CD4-positive, CD25-positive, alpha-beta regulatory T cell (primary cell): ENCODE data around the gene CCDC184. TPM values are rescaled to one million over a fixed set of nuclear protein-coding genes. Genes with fewer than 3 reads are reported as not detected.
"Not testable (repeated sequence)": the region's sequence is repeated elsewhere in the genome, so short reads cannot be mapped to it uniquely, and the experiment has no call there.

ENCODE experiments used
- ATAC-seq, 2 donors: fragments of 150-1000 bp; cut with Tn5 transposase; one replicate each; pipeline ENCODE4 v1.10.0; 2021; ENCODE audit warnings: low read depth in 2 of 2, moderate number of reproducible peaks in 2 of 2, moderate library complexity in 1 of 2
- DNase-seq, 3 donors: peaks; one replicate each; pipeline versions ENCODE4 v3.0.0 to v3.0.0-alpha.2; 2012 to 2022; ENCODE audit warnings: mixed read lengths in 1 of 3
- H3K27ac ChIP-seq: one replicate; pipeline ENCODE4 v1.7.0; 2013; ENCODE audit warnings: mild to moderate bottlenecking, low read length; ENCODE audit not compliant: insufficient read depth, poor library complexity, severe bottlenecking
- H3K27me3 ChIP-seq: one replicate; pipeline ENCODE4 v1.7.0; 2013; ENCODE audit warnings: low read length; ENCODE audit not compliant: control insufficient read depth, insufficient read depth
- H3K36me3 ChIP-seq: one replicate; pipeline ENCODE4 v1.7.0; 2013; ENCODE audit warnings: mild to moderate bottlenecking, low read length, moderate library complexity; ENCODE audit not compliant: control insufficient read depth, insufficient read depth
- H3K4me1 ChIP-seq: 2 replicates; pipeline ENCODE4 v1.7.0; 2013; ENCODE audit warnings: mild to moderate bottlenecking, low read length; ENCODE audit not compliant: insufficient read depth, control insufficient read depth, poor library complexity, severe bottlenecking
- H3K4me3 ChIP-seq: one replicate; pipeline ENCODE4 v1.7.0; 2013; ENCODE audit warnings: low read depth, mild to moderate bottlenecking, low read length, moderate library complexity
- H3K9me3 ChIP-seq, 2 experiments: 1 replicate in 1 of 2; 2 replicates in 1 of 2; pipeline ENCODE4 v1.7.0; 2013; ENCODE audit warnings: low read length in 2 of 2, mild to moderate bottlenecking in 1 of 2, moderate library complexity in 1 of 2; ENCODE audit not compliant: control insufficient read depth in 2 of 2
- H3K27ac Mint-ChIP-seq, 3 donors: one replicate each; pipeline ENCODE4 v1.8.0; 2020 to 2022; ENCODE audit warnings: mild to moderate bottlenecking in 3 of 3, mixed read lengths in 3 of 3, moderate library complexity in 2 of 3
- H3K27me3 Mint-ChIP-seq: one replicate; pipeline ENCODE4 v1.8.0; 2022; ENCODE audit warnings: mild to moderate bottlenecking, mixed read lengths
- H3K36me3 Mint-ChIP-seq: one replicate; pipeline ENCODE4 v1.8.0; 2020; ENCODE audit warnings: mixed read lengths
- H3K4me1 Mint-ChIP-seq, 4 donors: one replicate each; pipeline ENCODE4 v1.8.0; 2020 to 2022; ENCODE audit warnings: mixed read lengths in 4 of 4, mild to moderate bottlenecking in 1 of 4
- H3K4me3 Mint-ChIP-seq, 4 donors: one replicate each; pipeline ENCODE4 v1.8.0; 2020 to 2022; ENCODE audit warnings: mild to moderate bottlenecking in 4 of 4, mixed read lengths in 4 of 4, moderate library complexity in 3 of 4
- H3K9me3 Mint-ChIP-seq, 7 donors: one replicate each; pipeline ENCODE4 v1.8.0; 2020 to 2022; ENCODE audit warnings: mixed read lengths in 7 of 7, mild to moderate bottlenecking in 3 of 7, moderate library complexity in 2 of 7
- polyA plus RNA-seq, 4 donors: library from polyadenylated mRNA; unstranded; fragments of 300-500 nt; fragmentation: Illumina TruSeq; gene quantifications; one replicate each; pipeline ENCODE4 v1.2.3, GENCODE V29; 2021
- total RNA-seq: library from RNA; stranded (reverse); gene quantifications from one replicate; pipeline ENCODE4 v1.2.3, GENCODE V29; 2022

CCDC184 gene
- 1.6 TPM for total RNA-seq
- polyA plus RNA-seq, result under 1 TPM; 0.15 to 0.24 (median 0.18) TPM

- no peaks in the 10 kb centered on the region for H3K36me3 ChIP-seq
- peaks cover 19% of the 10 kb centered on the region for H3K27me3 ChIP-seq
- H3K4me3 ChIP-seq, result peak within 1 kb of the TSS; percentile 89
- Mint-ChIP-seq H3K27me3 (peaks cover 82% of the 10 kb centered on the region), H3K9me3 (no peaks in the 10 kb centered on the region), H3K4me1 (peaks cover 0 to 24% (median 5%) of the 10 kb centered on the region in 4 donors), H3K27ac (peak within 1 kb of the TSS; percentile 63 to 84 (median 80)), H3K36me3 (no peaks in the 10 kb centered on the region), H3K4me3 (peak within 1 kb of the TSS; percentile 90 to 95 (median 94))
- peak; percentile 77 for ATAC-seq
- H3K27ac ChIP-seq, result peak within 1 kb of the TSS; percentile 19
- peak; percentile 75 to 86 (median 84) for DNase-seq
- peaks cover 25% of the 10 kb centered on the region for H3K4me1 ChIP-seq
- H3K9me3 ChIP-seq, result no peaks in the 10 kb centered on the region
These were observed at the start of gene CCDC184 for GRCh38 chr12:48183091-48183875. TSS of gene CCDC184 (plus strand) at chr12:48183644. CDS start at chr12:48184123, 479 bp downstream.

- H3K4me3 ChIP-seq, result no peak overlapping the region
- no peaks in the 10 kb centered on the region for H3K27me3 ChIP-seq
- H3K9me3 Mint-ChIP-seq, result no peaks in the 10 kb centered on the region
- peaks cover 32% of the 10 kb centered on the region for H3K36me3 Mint-ChIP-seq
- H3K4me1 Mint-ChIP-seq, result no peaks in the 10 kb centered on the region
- H3K27ac ChIP-seq, result no peak overlapping the region
- no peaks in the 10 kb centered on the region for H3K27me3 Mint-ChIP-seq
- no peaks in the 10 kb centered on the region for H3K9me3 ChIP-seq
- H3K36me3 ChIP-seq, result peaks cover 23% of the 10 kb centered on the region
- ATAC-seq, result no peak
- no peak overlapping the region for H3K4me3 Mint-ChIP-seq
- H3K4me1 ChIP-seq, result no peaks in the 10 kb centered on the region
- no peak overlapping the region for H3K27ac Mint-ChIP-seq
- DNase-seq, result no peak
These were observed 48.4 kb upstream of the CCDC184 start for GRCh38 chr12:48135027-48135426.

GRCh38 chr12:48142818-48143674, 40.4 kb upstream of the CCDC184 start:
- Mint-ChIP-seq H3K4me1 (peaks cover 0 to 8% (median 3%) of the 10 kb centered on the region in 4 donors), H3K36me3 (peaks cover 52% of the 10 kb centered on the region), H3K27ac (no peak overlapping the region), H3K9me3 (no peaks in the 10 kb centered on the region), H3K4me3 (no peak overlapping the region), H3K27me3 (no peaks in the 10 kb centered on the region)
- H3K36me3 ChIP-seq, result peaks cover 61% of the 10 kb centered on the region
- H3K4me1 ChIP-seq, result no peaks in the 10 kb centered on the region
- no peak overlapping the region for H3K27ac ChIP-seq
- ATAC-seq (no peak), DNase-seq (no peak)
- H3K4me3 ChIP-seq, result no peak overlapping the region
- no peaks in the 10 kb centered on the region for H3K27me3 ChIP-seq
- H3K9me3 ChIP-seq, result no peaks in the 10 kb centered on the region

GRCh38 chr12:48143898-48144297, 39.5 kb upstream of the CCDC184 start:
- Mint-ChIP-seq H3K27ac (no peak overlapping the region), H3K4me3 (no peak overlapping the region), H3K4me1 (peaks cover 0 to 8% (median 4%) of the 10 kb centered on the region in 4 donors), H3K27me3 (no peaks in the 10 kb centered on the region), H3K36me3 (peaks cover 55% of the 10 kb centered on the region), H3K9me3 (no peaks in the 10 kb centered on the region)
- H3K36me3 ChIP-seq, result peaks cover 68% of the 10 kb centered on the region
- H3K9me3 ChIP-seq, result no peaks in the 10 kb centered on the region
- H3K4me1 ChIP-seq, result no peaks in the 10 kb centered on the region
- ATAC-seq (no peak), DNase-seq (no peak)
- no peak overlapping the region for H3K27ac ChIP-seq
- no peaks in the 10 kb centered on the region for H3K27me3 ChIP-seq
- no peak overlapping the region for H3K4me3 ChIP-seq

GRCh38 chr12:48145981-48146380, 37.5 kb upstream of the CCDC184 start:
- H3K9me3 Mint-ChIP-seq, result no peaks in the 10 kb centered on the region
- peaks cover 0 to 8% (median 4%) of the 10 kb centered on the region in 4 donors for H3K4me1 Mint-ChIP-seq
- Histone ChIP-seq H3K27me3 (no peaks in the 10 kb centered on the region), H3K9me3 (no peaks in the 10 kb centered on the region), H3K4me1 (no peaks in the 10 kb centered on the region), H3K36me3 (peaks cover 84% of the 10 kb centered on the region), H3K27ac (no peak overlapping the region), H3K4me3 (no peak overlapping the region)
- peak overlapping the region in 2 of 3 donors; percentile 13 to 16 for H3K27ac Mint-ChIP-seq
- H3K4me3 Mint-ChIP-seq, result no peak overlapping the region
- H3K27me3 Mint-ChIP-seq, result no peaks in the 10 kb centered on the region
- no peak for DNase-seq
- no peak for ATAC-seq
- H3K36me3 Mint-ChIP-seq, result peaks cover 67% of the 10 kb centered on the region

GRCh38 chr12:48151103-48151771, 32.2 kb upstream of the CCDC184 start:
- no peak overlapping the region for H3K4me3 ChIP-seq
- peaks cover 3% of the 10 kb centered on the region for H3K4me1 ChIP-seq
- H3K4me1 Mint-ChIP-seq, result peaks cover 12 to 34% (median 21%) of the 10 kb centered on the region in 4 donors
- H3K36me3 Mint-ChIP-seq, result peaks cover 38% of the 10 kb centered on the region
- DNase-seq (no peak), ATAC-seq (no peak)
- no peaks in the 10 kb centered on the region for H3K9me3 ChIP-seq
- no peaks in the 10 kb centered on the region for H3K27me3 Mint-ChIP-seq
- H3K9me3 Mint-ChIP-seq, result no peaks in the 10 kb centered on the region
- H3K27ac Mint-ChIP-seq, result no peak overlapping the region
- H3K27me3 ChIP-seq, result no peaks in the 10 kb centered on the region
- no peak overlapping the region for H3K4me3 Mint-ChIP-seq
- peaks cover 64% of the 10 kb centered on the region for H3K36me3 ChIP-seq
- no peak overlapping the region for H3K27ac ChIP-seq

- not testable (repeated sequence) for DNase-seq, H3K27me3 ChIP-seq, H3K9me3 Mint-ChIP-seq, ATAC-seq, H3K4me3 ChIP-seq, H3K27me3 Mint-ChIP-seq, H3K27ac ChIP-seq, H3K9me3 ChIP-seq, H3K36me3 Mint-ChIP-seq
- Histone ChIP-seq H3K36me3 (peaks cover 21% of the 10 kb centered on the region), H3K4me1 (peaks cover 24% of the 10 kb centered on the region)
- Mint-ChIP-seq H3K4me1 (peaks cover 12 to 60% (median 32%) of the 10 kb centered on the region in 4 donors), H3K27ac (peak overlapping the region in 1 of 3 donors; percentile 99), H3K4me3 (peak overlapping the region; percentile 87 to 98 (median 98))
These were observed 27.7 kb upstream of the CCDC184 start for GRCh38 chr12:48155786-48156185.
